ENCODE measurements around the gene PRR3. TPM values are rescaled to one million over a fixed set of nuclear protein-coding genes. Genes with fewer than 3 reads are reported as not detected.

PRR3 gene
- polyA plus RNA-seq, 1 donor from 2014 or later, result 13.0 TPM

- no peaks in the 10 kb centered on the region for H3F3A ChIP-seq (ENCODE audit: insufficient read depth, low read length, poor library complexity, severe bottlenecking)
- no peaks in the 10 kb centered on the region for H3K9me2 ChIP-seq (ENCODE audit: insufficient read depth, low read length)
- H3K9me3 ChIP-seq (ENCODE audit: low read length), result no peaks in the 10 kb centered on the region
- no peak overlapping the region for H3K4me2 ChIP-seq (ENCODE audit: low read length)
- H3K9ac ChIP-seq (ENCODE audit: low read length), result no peak overlapping the region
- H3K4me3 ChIP-seq (ENCODE audit: low read length), result no peak overlapping the region
- no peak for TF ChIP-seq POLR2AphosphoS5 (IDR thresholded peaks at IDR 0.05)
- TF ChIP-seq TAF1 (IDR thresholded peaks at IDR 0.05; ENCODE audit: low read depth), result no peak
- no peak for TF ChIP-seq CTCF (IDR thresholded peaks at IDR 0.05; ENCODE audit: poor library complexity, severe bottlenecking)
- no peak for TF ChIP-seq EZH2 (IDR thresholded peaks at IDR 0.05; ENCODE audit: borderline replicate concordance, insufficient read depth, low read length, poor library complexity, severe bottlenecking)
- TF ChIP-seq MXI1 (conservative IDR thresholded peaks at IDR 0.05; ENCODE audit: poor library complexity, severe bottlenecking), result no peak
- TF ChIP-seq EP300 (conservative IDR thresholded peaks at IDR 0.05; ENCODE audit: poor library complexity, severe bottlenecking), result no peak
- TF ChIP-seq RAD21 (conservative IDR thresholded peaks at IDR 0.05), result no peak
- H4K20me1 ChIP-seq (ENCODE audit: insufficient read depth), result no peaks in the 10 kb centered on the region
- H3K27me3 ChIP-seq (ENCODE audit: insufficient read depth, low read depth, low read length), result no peaks in the 10 kb centered on the region
- H2AFZ ChIP-seq (ENCODE audit: low read depth, low read length), result no peak overlapping the region
- H3K79me2 ChIP-seq (replicated peaks; ENCODE audit: insufficient read depth, low read length), result peaks cover 13% of the 10 kb centered on the region
- H3K36me3 ChIP-seq (ENCODE audit: insufficient read depth, low read length), result peaks cover 12% of the 10 kb centered on the region
- H3K27ac ChIP-seq (ENCODE audit: low read length), result no peak overlapping the region
Observed at GRCh38 chr6:30562470-30563425, 5.7 kb downstream of the PRR3 start.

- H3K9me3 ChIP-seq (ENCODE audit: low read length), result no peaks in the 10 kb centered on the region
- H3K9me2 ChIP-seq (ENCODE audit: insufficient read depth, low read length), result no peaks in the 10 kb centered on the region
- H3K4me3 ChIP-seq (ENCODE audit: low read length), result no peak overlapping the region
- no peaks in the 10 kb centered on the region for H3F3A ChIP-seq (ENCODE audit: insufficient read depth, low read length, poor library complexity, severe bottlenecking)
- no peaks in the 10 kb centered on the region for H3K27me3 ChIP-seq (ENCODE audit: insufficient read depth, low read depth, low read length)
- H3K36me3 ChIP-seq (ENCODE audit: insufficient read depth, low read length), result peaks cover 12% of the 10 kb centered on the region
- H3K27ac ChIP-seq (ENCODE audit: low read length), result no peak overlapping the region
- H3K4me2 ChIP-seq (ENCODE audit: low read length), result no peak overlapping the region
- peaks cover 3% of the 10 kb centered on the region for H3K79me2 ChIP-seq (replicated peaks; ENCODE audit: insufficient read depth, low read length)
- TF ChIP-seq SMC3 (conservative IDR thresholded peaks at IDR 0.05; ENCODE audit: poor library complexity) (no peak), CTCF (IDR thresholded peaks at IDR 0.05; ENCODE audit: poor library complexity, severe bottlenecking) (no peak), EZH2 (IDR thresholded peaks at IDR 0.05; ENCODE audit: borderline replicate concordance, insufficient read depth, low read length, poor library complexity, severe bottlenecking) (no peak), MXI1 (conservative IDR thresholded peaks at IDR 0.05; ENCODE audit: poor library complexity, severe bottlenecking) (no peak), REST (IDR thresholded peaks at IDR 0.05; ENCODE audit: borderline replicate concordance) (no peak), POLR2AphosphoS5 (IDR thresholded peaks at IDR 0.05) (no peak), EP300 (conservative IDR thresholded peaks at IDR 0.05; ENCODE audit: poor library complexity, severe bottlenecking) (no peak), RAD21 (conservative IDR thresholded peaks at IDR 0.05) (no peak), TAF1 (IDR thresholded peaks at IDR 0.05; ENCODE audit: low read depth) (no peak)
- no peaks in the 10 kb centered on the region for H4K20me1 ChIP-seq (ENCODE audit: insufficient read depth)
- no peak overlapping the region for H2AFZ ChIP-seq (ENCODE audit: low read depth, low read length)
- no peak overlapping the region for H3K9ac ChIP-seq (ENCODE audit: low read length)
Observed at GRCh38 chr6:30564114-30564513, 7.0 kb downstream of the PRR3 start.
